Measurements from ENCODE around the gene RANBP9. TPM values are rescaled to one million over a fixed set of nuclear protein-coding genes. Genes with fewer than 3 reads are reported as not detected.

Gene RANBP9
- total and polyA plus RNA-seq, 2 of the 13 experiments (the other 11 are each of a cell fraction or from before 2014, with no cell fraction given), result 26.6 to 30.6 TPM

DNA sequence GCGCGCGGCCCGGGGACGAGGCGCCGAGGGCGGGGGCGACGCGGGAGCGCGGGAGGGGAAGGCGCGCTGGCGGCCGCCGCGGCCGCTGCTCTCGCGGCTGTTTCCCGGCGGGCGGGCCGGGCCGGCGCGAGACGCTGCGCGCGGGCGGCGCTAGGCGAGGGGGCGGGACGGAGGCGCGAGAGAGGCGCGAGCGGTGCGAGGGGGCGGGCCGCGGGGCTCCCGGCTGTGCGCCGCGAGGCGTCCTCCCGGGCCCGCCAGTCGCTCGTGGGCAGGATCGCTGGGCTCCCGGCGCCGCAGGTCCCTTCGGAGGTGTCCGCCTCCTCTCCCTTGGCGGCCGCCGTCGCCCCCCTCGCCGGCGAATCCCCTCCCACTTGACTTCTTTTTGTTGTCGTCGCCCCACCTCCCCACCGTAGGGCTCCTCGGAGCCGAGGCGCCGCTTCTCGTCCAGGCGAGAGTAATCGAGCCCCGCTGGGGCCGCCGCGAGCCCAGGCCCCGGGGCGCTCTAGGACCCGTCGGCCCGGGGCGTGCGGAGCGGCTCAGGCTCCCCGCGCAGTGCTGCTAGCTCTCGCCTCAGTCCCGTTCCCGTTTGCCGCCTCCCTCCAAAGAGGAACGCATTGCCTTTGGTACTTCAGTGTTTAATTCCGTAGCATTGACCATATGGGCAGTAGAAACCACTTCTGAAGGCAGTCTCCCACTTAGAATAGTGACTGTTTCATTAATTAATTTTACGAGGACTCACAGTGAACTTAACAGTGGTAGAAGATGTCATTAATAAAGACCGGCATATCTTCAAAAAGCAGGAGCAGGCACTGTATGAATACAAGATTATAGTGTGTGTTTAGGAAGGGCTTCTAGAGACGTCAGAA is at the start of gene RANBP9 (continued):
- TF ChIP-seq, protein P1, sequence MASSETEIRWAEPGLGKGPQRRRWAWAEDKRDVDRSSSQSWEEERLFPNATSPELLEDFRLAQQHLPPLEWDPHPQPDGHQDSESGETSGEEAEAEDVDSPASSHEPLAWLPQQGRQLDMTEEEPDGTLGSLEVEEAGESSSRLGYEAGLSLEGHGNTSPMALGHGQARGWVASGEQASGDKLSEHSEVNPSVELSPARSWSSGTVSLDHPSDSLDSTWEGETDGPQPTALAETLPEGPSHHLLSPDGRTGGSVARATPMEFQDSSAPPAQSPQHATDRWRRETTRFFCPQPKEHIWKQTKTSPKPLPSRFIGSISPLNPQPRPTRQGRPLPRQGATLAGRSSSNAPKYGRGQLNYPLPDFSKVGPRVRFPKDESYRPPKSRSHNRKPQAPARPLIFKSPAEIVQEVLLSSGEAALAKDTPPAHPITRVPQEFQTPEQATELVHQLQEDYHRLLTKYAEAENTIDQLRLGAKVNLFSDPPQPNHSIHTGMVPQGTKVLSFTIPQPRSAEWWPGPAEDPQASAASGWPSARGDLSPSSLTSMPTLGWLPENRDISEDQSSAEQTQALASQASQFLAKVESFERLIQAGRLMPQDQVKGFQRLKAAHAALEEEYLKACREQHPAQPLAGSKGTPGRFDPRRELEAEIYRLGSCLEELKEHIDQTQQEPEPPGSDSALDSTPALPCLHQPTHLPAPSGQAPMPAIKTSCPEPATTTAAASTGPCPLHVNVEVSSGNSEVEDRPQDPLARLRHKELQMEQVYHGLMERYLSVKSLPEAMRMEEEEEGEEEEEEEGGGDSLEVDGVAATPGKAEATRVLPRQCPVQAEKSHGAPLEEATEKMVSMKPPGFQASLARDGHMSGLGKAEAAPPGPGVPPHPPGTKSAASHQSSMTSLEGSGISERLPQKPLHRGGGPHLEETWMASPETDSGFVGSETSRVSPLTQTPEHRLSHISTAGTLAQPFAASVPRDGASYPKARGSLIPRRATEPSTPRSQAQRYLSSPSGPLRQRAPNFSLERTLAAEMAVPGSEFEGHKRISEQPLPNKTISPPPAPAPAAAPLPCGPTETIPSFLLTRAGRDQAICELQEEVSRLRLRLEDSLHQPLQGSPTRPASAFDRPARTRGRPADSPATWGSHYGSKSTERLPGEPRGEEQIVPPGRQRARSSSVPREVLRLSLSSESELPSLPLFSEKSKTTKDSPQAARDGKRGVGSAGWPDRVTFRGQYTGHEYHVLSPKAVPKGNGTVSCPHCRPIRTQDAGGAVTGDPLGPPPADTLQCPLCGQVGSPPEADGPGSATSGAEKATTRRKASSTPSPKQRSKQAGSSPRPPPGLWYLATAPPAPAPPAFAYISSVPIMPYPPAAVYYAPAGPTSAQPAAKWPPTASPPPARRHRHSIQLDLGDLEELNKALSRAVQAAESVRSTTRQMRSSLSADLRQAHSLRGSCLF (CRISPR knock-in tag; IDR thresholded peaks at IDR 0.05; ENCODE audit: borderline replicate concordance), result no peak
- TF ChIP-seq CEBPG (CRISPR knock-in tag; IDR thresholded peaks at IDR 0.05) (0 out of 2 replicates have a peak, but pooled peaks have one; percentile 4), FLYWCH1 (CRISPR knock-in tag; IDR thresholded peaks at IDR 0.05) (no peak), NFIC (IDR thresholded peaks at IDR 0.05; ENCODE audit: low read length) (no peak), ZNF614 (CRISPR knock-in tag; IDR thresholded peaks at IDR 0.05; ENCODE audit: borderline replicate concordance) (peak; percentile 82; the same call in 1 of the 2 replicates), PITX1 (CRISPR knock-in tag; IDR thresholded peaks at IDR 0.05) (peak; percentile 67; the same call in 1 of the 2 replicates), ZFYVE20 (CRISPR knock-in tag; IDR thresholded peaks at IDR 0.05; ENCODE audit: borderline replicate concordance, low read depth) (no peak), ZNF660 (CRISPR knock-in tag; IDR thresholded peaks at IDR 0.05; ENCODE audit: borderline replicate concordance, low read depth) (no peak), ZNF354B (CRISPR knock-in tag; IDR thresholded peaks at IDR 0.05) (no peak), SMAD1 (CRISPR knock-in tag; IDR thresholded peaks at IDR 0.05; ENCODE audit: borderline replicate concordance, low read depth) (peak; percentile 71; the same call in 1 of the 2 replicates), MIER2 (CRISPR knock-in tag; IDR thresholded peaks at IDR 0.05) (no peak), ZNF598 (CRISPR knock-in tag; IDR thresholded peaks at IDR 0.05; ENCODE audit: borderline replicate concordance) (peak; percentile 93; the same call in 1 of the 2 replicates)
- TF ChIP-seq, protein P2, sequence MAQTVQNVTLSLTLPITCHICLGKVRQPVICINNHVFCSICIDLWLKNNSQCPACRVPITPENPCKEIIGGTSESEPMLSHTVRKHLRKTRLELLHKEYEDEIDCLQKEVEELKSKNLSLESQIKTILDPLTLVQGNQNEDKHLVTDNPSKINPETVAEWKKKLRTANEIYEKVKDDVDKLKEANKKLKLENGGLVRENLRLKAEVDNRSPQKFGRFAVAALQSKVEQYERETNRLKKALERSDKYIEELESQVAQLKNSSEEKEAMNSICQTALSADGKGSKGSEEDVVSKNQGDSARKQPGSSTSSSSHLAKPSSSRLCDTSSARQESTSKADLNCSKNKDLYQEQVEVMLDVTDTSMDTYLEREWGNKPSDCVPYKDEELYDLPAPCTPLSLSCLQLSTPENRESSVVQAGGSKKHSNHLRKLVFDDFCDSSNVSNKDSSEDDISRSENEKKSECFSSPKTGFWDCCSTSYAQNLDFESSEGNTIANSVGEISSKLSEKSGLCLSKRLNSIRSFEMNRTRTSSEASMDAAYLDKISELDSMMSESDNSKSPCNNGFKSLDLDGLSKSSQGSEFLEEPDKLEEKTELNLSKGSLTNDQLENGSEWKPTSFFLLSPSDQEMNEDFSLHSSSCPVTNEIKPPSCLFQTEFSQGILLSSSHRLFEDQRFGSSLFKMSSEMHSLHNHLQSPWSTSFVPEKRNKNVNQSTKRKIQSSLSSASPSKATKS (CRISPR knock-in tag; IDR thresholded peaks at IDR 0.05), result no peak; the same call in 1 of the 2 replicates
- TF ChIP-seq, protein P3, sequence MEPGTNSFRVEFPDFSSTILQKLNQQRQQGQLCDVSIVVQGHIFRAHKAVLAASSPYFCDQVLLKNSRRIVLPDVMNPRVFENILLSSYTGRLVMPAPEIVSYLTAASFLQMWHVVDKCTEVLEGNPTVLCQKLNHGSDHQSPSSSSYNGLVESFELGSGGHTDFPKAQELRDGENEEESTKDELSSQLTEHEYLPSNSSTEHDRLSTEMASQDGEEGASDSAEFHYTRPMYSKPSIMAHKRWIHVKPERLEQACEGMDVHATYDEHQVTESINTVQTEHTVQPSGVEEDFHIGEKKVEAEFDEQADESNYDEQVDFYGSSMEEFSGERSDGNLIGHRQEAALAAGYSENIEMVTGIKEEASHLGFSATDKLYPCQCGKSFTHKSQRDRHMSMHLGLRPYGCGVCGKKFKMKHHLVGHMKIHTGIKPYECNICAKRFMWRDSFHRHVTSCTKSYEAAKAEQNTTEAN (CRISPR knock-in tag; conservative IDR thresholded peaks at IDR 0.05), result peak; percentile 67; the same call in 1 of the 2 replicates
- TF ChIP-seq, protein P4, sequence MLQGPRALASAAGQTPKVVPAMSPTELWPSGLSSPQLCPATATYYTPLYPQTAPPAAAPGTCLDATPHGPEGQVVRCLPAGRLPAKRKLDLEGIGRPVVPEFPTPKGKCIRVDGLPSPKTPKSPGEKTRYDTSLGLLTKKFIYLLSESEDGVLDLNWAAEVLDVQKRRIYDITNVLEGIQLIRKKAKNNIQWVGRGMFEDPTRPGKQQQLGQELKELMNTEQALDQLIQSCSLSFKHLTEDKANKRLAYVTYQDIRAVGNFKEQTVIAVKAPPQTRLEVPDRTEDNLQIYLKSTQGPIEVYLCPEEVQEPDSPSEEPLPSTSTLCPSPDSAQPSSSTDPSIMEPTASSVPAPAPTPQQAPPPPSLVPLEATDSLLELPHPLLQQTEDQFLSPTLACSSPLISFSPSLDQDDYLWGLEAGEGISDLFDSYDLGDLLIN (CRISPR knock-in tag; IDR thresholded peaks at IDR 0.05; ENCODE audit: borderline replicate concordance), result peak; percentile 77; the same call in 1 of the 2 replicates
